Activated CD8-positive, alpha-beta memory T cell treated with anti-CD3 and anti-CD28 coated beads, Interleukin-2, amount 50 U/mL, for 48 hours (primary cell): ENCODE data around the gene CACTIN.
"Not testable (repeated sequence)": the region's sequence is repeated elsewhere in the genome, so short reads cannot be mapped to it uniquely, and the experiment has no call there.

Experiments used
- DNase-seq: peaks from one replicate; pipeline ENCODE4 v3.0.0-alpha.2; 2020

CACTIN gene

GRCh38 chr19:3645067-3645396 lies 18.4 kb upstream of the CACTIN start:
- DNase-seq: no peak

GRCh38 chr19:3644351-3645066 lies 17.9 kb upstream of the CACTIN start:
- no peak for DNase-seq

GRCh38 chr19:3643674-3644313 lies 17.2 kb upstream of the CACTIN start:
- DNase-seq: no peak

GRCh38 chr19:3642987-3643673 lies 16.5 kb upstream of the CACTIN start:
- DNase-seq: peak; percentile 67

- no peak for DNase-seq
Measured at GRCh38 chr19:3642296-3642695, 15.7 kb upstream of the CACTIN start.

GRCh38 chr19:3641515-3642269 lies 15.1 kb upstream of the CACTIN start:
- DNase-seq: no peak

GRCh38 chr19:3639479-3639878 lies 12.9 kb upstream of the CACTIN start:
- no peak for DNase-seq

- DNase-seq: no peak
Measured at GRCh38 chr19:3638208-3639193, 11.9 kb upstream of the CACTIN start.

- no peak for DNase-seq
Measured at GRCh38 chr19:3637621-3638020, 11.0 kb upstream of the CACTIN start.

GRCh38 chr19:3636962-3637361 lies 10.4 kb upstream of the CACTIN start:
- DNase-seq: no peak

- DNase-seq: no peak
Measured at GRCh38 chr19:3636506-3636905, 9.9 kb upstream of the CACTIN start.

- no peak for DNase-seq
Measured at GRCh38 chr19:3634496-3635045, 8.0 kb upstream of the CACTIN start.

GRCh38 chr19:3633559-3633988 lies 7.0 kb upstream of the CACTIN start:
- DNase-seq: no peak

GRCh38 chr19:3632739-3633558 lies 6.4 kb upstream of the CACTIN start:
- DNase-seq: no peak

- no peak for DNase-seq
Measured at GRCh38 chr19:3632098-3632497, 5.5 kb upstream of the CACTIN start.

GRCh38 chr19:3631053-3631861 lies 4.7 kb upstream of the CACTIN start:
- DNase-seq: no peak

GRCh38 chr19:3628766-3629165 lies 2.2 kb upstream of the CACTIN start:
- not testable (repeated sequence) for DNase-seq

GRCh38 chr19:3627351-3627723 lies 747 bp upstream of the CACTIN start:
- DNase-seq: no peak

- no peak for DNase-seq
Measured at GRCh38 chr19:3625996-3626472, 556 bp downstream of the CACTIN start.

GRCh38 chr19:3623716-3624115 lies 2.9 kb downstream of the CACTIN start:
- DNase-seq: no peak
